Mammary epithelial cell (primary cell): Measurements from ENCODE around the gene MBP.

Source experiments
- CTCF ChIP-seq, 2 donors: IDR thresholded peaks in 1 of 2; conservative IDR thresholded peaks in 1 of 2; 2 replicates each; pipeline ENCODE4 v1.5.1; 2011 to 2012; ENCODE audit warnings: inconsistent platforms in 2 of 2, low read length in 2 of 2, mild to moderate bottlenecking in 2 of 2, control low read depth in 1 of 2, low read depth in 1 of 2; ENCODE audit not compliant: insufficient read depth in 1 of 2; ENCODE audit errors: extremely low read depth in 1 of 2
- EZH2 ChIP-seq: IDR thresholded peaks from 2 replicates; pipeline ENCODE4 v1.6.1; 2012; ENCODE audit warnings: low read length, inconsistent platforms, borderline replicate concordance

GRCh38 chr18:76967721-76968472 is 164.7 kb downstream of the MBP start:
- TF ChIP-seq CTCF (conservative IDR thresholded peaks at IDR 0.05 in 1 of 2, IDR thresholded peaks at IDR 0.05 in 1 of 2; ENCODE audit: extremely low read depth in 1 of 2, insufficient read depth in 1 of 2, low read depth in 1 of 2, low read length in 2 of 2) = no peak
- no peak for TF ChIP-seq EZH2
